ENCODE measurements around the gene SARS1. TPM values are rescaled to one million over a fixed set of nuclear protein-coding genes. Genes with fewer than 3 reads are reported as not detected.
A peak's percentile ranks its signal among the peaks of the same experiment; 100 is the strongest.

Gene SARS1
- total and polyA plus RNA-seq, 9 donors, result 83.7 to 317 (median 119) TPM

DNA sequence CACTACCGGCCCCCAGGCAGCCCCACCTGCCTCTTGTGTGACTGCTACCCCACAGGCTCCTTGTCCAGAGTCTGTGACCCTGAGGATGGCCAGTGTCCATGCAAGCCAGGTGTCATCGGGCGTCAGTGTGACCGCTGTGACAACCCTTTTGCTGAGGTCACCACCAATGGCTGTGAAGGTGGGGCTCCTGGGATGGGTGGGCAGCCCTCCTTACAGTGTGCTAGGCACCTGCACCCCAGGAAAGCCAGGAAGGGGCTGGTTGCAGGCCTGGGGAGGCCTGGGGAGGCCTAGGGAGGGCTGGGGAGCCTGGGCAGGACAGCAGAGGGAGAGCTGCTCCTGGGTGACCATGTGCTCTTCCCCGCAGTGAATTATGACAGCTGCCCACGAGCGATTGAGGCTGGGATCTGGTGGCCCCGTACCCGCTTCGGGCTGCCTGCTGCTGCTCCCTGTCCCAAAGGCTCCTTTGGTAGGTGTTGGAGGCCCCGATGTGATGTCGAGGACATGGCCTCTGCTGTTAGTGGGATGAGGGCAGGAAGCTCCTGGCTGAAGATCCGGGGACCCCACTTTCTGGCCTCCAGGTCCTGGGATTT lies 52.1 kb downstream of the SARS1 start:
- no peaks in the 10 kb centered on the region for H3K9me3 ChIP-seq
- WGBS, 3 donors, result 87 to 97% (median 92%) methylated on average over 11 to 13 of the region's 13 CpGs
- no peaks in the 10 kb centered on the region for H3K36me3 ChIP-seq
- no peaks in the 10 kb centered on the region for H3K27me3 ChIP-seq
- H3K4me1 ChIP-seq (ENCODE audit: insufficient read depth), result no peaks in the 10 kb centered on the region
- TF ChIP-seq POLR2A (IDR thresholded peaks at IDR 0.05) (no peak), EP300 (IDR thresholded peaks at IDR 0.05) (no peak)
- TF ChIP-seq, protein P1, sequence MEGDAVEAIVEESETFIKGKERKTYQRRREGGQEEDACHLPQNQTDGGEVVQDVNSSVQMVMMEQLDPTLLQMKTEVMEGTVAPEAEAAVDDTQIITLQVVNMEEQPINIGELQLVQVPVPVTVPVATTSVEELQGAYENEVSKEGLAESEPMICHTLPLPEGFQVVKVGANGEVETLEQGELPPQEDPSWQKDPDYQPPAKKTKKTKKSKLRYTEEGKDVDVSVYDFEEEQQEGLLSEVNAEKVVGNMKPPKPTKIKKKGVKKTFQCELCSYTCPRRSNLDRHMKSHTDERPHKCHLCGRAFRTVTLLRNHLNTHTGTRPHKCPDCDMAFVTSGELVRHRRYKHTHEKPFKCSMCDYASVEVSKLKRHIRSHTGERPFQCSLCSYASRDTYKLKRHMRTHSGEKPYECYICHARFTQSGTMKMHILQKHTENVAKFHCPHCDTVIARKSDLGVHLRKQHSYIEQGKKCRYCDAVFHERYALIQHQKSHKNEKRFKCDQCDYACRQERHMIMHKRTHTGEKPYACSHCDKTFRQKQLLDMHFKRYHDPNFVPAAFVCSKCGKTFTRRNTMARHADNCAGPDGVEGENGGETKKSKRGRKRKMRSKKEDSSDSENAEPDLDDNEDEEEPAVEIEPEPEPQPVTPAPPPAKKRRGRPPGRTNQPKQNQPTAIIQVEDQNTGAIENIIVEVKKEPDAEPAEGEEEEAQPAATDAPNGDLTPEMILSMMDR (IDR thresholded peaks at IDR 0.05), result no peak
- intact Hi-C loops (cut with DNase I), result loop anchor here in 2 of 4 donors (5.0 to 10.0 kb wide), 3 partner anchors 131 to 269 kb away; partner anchors contain the start of genes GPR61 (in 2 of the 2), ELAPOR1 (in 1 of the 2) and SORT1 (in 1 of the 2)
- no peak overlapping the region for H3K27ac ChIP-seq
- DNase-seq, result no peak
- no peak overlapping the region for H3K4me3 ChIP-seq

DNA sequence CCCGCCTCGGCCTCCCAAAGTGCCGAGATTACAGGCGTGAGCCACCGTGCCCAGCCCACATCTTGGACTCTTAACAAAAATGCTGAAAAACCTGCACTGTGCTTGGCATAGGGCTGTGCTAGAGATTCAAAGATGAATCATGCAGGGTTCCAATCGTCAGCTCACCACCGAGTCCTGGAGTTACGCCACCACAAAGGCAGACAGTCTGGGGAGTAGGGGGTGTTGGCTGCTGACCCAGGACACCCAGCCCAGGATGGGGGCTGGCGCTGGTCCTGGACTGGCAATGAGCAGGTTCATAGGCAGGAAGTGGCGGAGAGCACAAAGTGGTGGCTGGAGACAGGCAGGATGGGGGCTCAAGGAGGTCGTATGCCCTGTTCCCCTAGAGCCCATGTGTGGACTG lies 53.2 kb downstream of the SARS1 start:
- H3K9me3 ChIP-seq, result no peaks in the 10 kb centered on the region
- TF ChIP-seq POLR2A (IDR thresholded peaks at IDR 0.05), result no peak
- intact Hi-C loops (cut with DNase I), result loop anchor here in 2 of 4 donors (5.0 to 10.0 kb wide), 3 partner anchors 130 to 268 kb away; partner anchors contain the start of genes GPR61 (in 2 of the 2), ELAPOR1 (in 1 of the 2) and SORT1 (in 1 of the 2)
- DNase-seq, result no peak
- no peaks in the 10 kb centered on the region for H3K36me3 ChIP-seq
- no peaks in the 10 kb centered on the region for H3K4me1 ChIP-seq (ENCODE audit: insufficient read depth)
- H3K27ac ChIP-seq, result no peak overlapping the region
- 78 to 82% (median 78%) methylated on average over 11 of the region's 11 CpGs for WGBS, 3 donors
- H3K27me3 ChIP-seq, result no peaks in the 10 kb centered on the region
- no peak overlapping the region for H3K4me3 ChIP-seq

DNA sequence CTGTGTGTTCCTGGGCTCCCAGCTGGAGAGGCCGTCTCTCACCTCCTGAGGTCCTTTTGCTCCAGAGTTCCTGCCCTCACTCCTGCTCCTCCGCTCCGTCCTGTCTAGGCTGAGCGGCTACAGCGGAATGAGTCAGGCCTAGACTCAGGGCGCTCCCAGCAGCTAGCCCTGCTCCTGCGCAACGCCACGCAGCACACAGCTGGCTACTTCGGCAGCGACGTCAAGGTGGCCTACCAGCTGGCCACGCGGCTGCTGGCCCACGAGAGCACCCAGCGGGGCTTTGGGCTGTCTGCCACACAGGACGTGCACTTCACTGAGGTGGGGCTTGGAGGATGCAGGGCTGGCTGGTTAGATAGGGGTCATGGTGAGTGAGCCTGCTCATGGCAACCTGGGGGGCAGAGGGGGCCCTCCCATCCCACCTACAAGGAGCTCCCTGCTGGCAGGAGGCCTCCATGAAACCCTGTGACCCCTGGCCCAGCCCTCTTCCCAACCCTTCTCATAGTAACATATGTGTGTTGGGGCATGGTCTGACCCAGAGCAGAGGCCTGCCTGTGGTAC lies 54.1 kb downstream of the SARS1 start:
- Histone ChIP-seq H3K36me3 (no peaks in the 10 kb centered on the region), H3K27ac (no peak overlapping the region), H3K9me3 (no peaks in the 10 kb centered on the region), H3K4me3 (no peak overlapping the region), H3K4me1 (ENCODE audit: insufficient read depth) (no peaks in the 10 kb centered on the region), H3K27me3 (no peaks in the 10 kb centered on the region)
- TF ChIP-seq, protein P1 (IDR thresholded peaks at IDR 0.05), result no peak
- TF ChIP-seq POLR2A (IDR thresholded peaks at IDR 0.05) (no peak), EP300 (IDR thresholded peaks at IDR 0.05) (no peak)
- peak in 1 of 5 donors; percentile 29 for DNase-seq
- WGBS, 3 donors, result 84 to 92% (median 89%) methylated on average over 16 to 17 of the region's 17 CpGs
- intact Hi-C loops (cut with DNase I), result loop anchor here in 2 of 4 donors (5.0 to 10.0 kb wide), 3 partner anchors 129 to 267 kb away; partner anchors contain the start of genes GPR61 (in 2 of the 2), ELAPOR1 (in 1 of the 2) and SORT1 (in 1 of the 2)

DNA sequence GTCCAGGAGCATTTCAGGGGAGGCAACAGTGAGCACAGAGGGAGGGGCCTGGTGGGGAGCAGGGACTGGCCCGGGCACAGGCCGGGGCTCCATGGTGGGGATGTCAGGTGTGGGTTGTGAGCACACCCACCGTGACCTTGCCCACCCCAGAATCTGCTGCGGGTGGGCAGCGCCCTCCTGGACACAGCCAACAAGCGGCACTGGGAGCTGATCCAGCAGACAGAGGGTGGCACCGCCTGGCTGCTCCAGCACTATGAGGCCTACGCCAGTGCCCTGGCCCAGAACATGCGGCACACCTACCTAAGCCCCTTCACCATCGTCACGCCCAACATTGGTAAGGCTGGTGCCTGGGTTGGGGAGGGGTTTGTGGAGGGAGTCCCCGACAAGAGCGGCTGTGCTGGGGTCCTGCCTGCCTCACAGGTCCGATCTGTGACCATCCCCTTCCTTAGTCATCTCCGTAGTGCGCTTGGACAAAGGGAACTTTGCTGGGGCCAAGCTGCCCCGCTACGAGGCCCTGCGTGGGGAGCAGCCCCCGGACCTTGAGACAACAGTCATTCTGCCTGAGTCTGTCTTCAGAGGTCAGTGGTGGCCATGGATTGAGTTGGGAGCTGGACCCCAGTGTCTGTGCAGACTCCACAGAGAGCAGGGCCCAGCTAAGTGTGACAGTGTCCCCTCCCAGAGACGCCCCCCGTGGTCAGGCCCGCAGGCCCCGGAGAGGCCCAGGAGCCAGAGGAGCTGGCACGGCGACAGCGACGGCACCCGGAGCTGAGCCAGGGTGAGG lies 54.9 kb downstream of the SARS1 start:
- Histone ChIP-seq H3K4me3 (no peak overlapping the region), H3K27me3 (no peaks in the 10 kb centered on the region), H3K27ac (no peak overlapping the region), H3K4me1 (ENCODE audit: insufficient read depth) (no peaks in the 10 kb centered on the region), H3K36me3 (no peaks in the 10 kb centered on the region), H3K9me3 (no peaks in the 10 kb centered on the region)
- WGBS, 3 donors, result 85 to 93% (median 89%) methylated on average over 28 to 29 of the region's 29 CpGs
- no peak for DNase-seq
- TF ChIP-seq EP300 (IDR thresholded peaks at IDR 0.05) (no peak), POLR2A (IDR thresholded peaks at IDR 0.05) (no peak)
- TF ChIP-seq, protein P1 (IDR thresholded peaks at IDR 0.05), result no peak
- intact Hi-C loops (cut with DNase I), result loop anchor here in 2 of 4 donors (5.0 to 10.0 kb wide), 3 partner anchors 129 to 266 kb away; partner anchors contain the start of genes GPR61 (in 2 of the 2), ELAPOR1 (in 1 of the 2) and SORT1 (in 1 of the 2)
